ENCODE measurements around the gene TGFBR3L. TPM values are rescaled to one million over a fixed set of nuclear protein-coding genes. Genes with fewer than 3 reads are reported as not detected.
"Not testable (repeated sequence)": the region's sequence is repeated elsewhere in the genome, so short reads cannot be mapped to it uniquely, and the experiment has no call there.

Gene TGFBR3L
- total RNA-seq, 1 donor from 2014 or later = 0.69 TPM

GRCh38 chr19:7947939-7948338, 33.3 kb downstream of the TGFBR3L start:
- peaks cover 14% of the 10 kb centered on the region for H3K4me1 Mint-ChIP-seq (ENCODE audit: low read depth, unreplicated experiment)
- H3K9me3 Mint-ChIP-seq (ENCODE audit: unreplicated experiment) = peaks cover 14% of the 10 kb centered on the region
- peaks cover 12% of the 10 kb centered on the region for H3K27me3 Mint-ChIP-seq (ENCODE audit: unreplicated experiment)
- no peak overlapping the region for H3K27ac Mint-ChIP-seq (ENCODE audit: unreplicated experiment)
- no peak overlapping the region for H3K4me3 Mint-ChIP-seq (ENCODE audit: unreplicated experiment)
- no peak for DNase-seq
- TF ChIP-seq CTCF (IDR thresholded peaks at IDR 0.05; ENCODE audit: partially characterized antibody, unreplicated experiment) = no peak
- no peaks in the 10 kb centered on the region for H3K36me3 Mint-ChIP-seq (ENCODE audit: unreplicated experiment)

- Mint-ChIP-seq H3K9me3 (ENCODE audit: unreplicated experiment) (peaks cover 5% of the 10 kb centered on the region), H3K27me3 (ENCODE audit: unreplicated experiment) (peaks cover 9% of the 10 kb centered on the region), H3K36me3 (ENCODE audit: unreplicated experiment) (no peaks in the 10 kb centered on the region), H3K4me3 (ENCODE audit: unreplicated experiment) (no peak overlapping the region), H3K27ac (ENCODE audit: unreplicated experiment) (peak overlapping the region; percentile 72), H3K4me1 (ENCODE audit: low read depth, unreplicated experiment) (peaks cover 14% of the 10 kb centered on the region)
- no peak for TF ChIP-seq CTCF (IDR thresholded peaks at IDR 0.05; ENCODE audit: partially characterized antibody, unreplicated experiment)
- DNase-seq = no peak
Measured at GRCh38 chr19:7953060-7953459, 38.4 kb downstream of the TGFBR3L start.

DNA sequence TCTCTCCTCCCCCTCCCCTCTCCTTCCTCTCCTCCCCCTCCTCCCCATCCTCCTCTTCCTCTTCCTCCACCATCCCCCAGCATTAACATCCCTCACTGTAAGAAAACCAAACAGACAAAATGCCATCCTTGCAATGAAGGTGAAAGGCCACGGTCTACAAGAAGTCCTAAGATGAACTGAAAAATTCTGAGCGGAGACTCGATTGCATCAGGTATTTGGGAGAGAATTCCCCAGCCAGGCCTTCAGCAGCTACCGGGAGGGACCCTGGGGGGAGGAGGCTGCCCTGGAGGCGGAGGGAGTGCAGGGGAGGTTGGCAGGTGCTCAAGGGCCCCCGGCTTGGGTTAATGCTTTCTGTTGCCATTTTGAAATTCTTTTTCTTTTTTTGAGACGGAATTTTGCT, 38.9 kb downstream of the TGFBR3L start:
- no peaks in the 10 kb centered on the region for H3K36me3 Mint-ChIP-seq (ENCODE audit: unreplicated experiment)
- no peak overlapping the region for H3K27ac Mint-ChIP-seq (ENCODE audit: unreplicated experiment)
- H3K9me3 Mint-ChIP-seq (ENCODE audit: unreplicated experiment) = peaks cover 3% of the 10 kb centered on the region

GRCh38 chr19:7955696-7956095, 41.1 kb downstream of the TGFBR3L start:
- no peak for DNase-seq
- no peak overlapping the region for H3K27ac Mint-ChIP-seq (ENCODE audit: unreplicated experiment)
- no peaks in the 10 kb centered on the region for H3K36me3 Mint-ChIP-seq (ENCODE audit: unreplicated experiment)
- H3K4me1 Mint-ChIP-seq (ENCODE audit: low read depth, unreplicated experiment) = peaks cover 14% of the 10 kb centered on the region
- H3K9me3 Mint-ChIP-seq (ENCODE audit: unreplicated experiment) = peaks cover 3% of the 10 kb centered on the region
- peaks cover 9% of the 10 kb centered on the region for H3K27me3 Mint-ChIP-seq (ENCODE audit: unreplicated experiment)
- no peak overlapping the region for H3K4me3 Mint-ChIP-seq (ENCODE audit: unreplicated experiment)
- no peak for TF ChIP-seq CTCF (IDR thresholded peaks at IDR 0.05; ENCODE audit: partially characterized antibody, unreplicated experiment)

More for the DNA sequence above, 38.9 kb downstream of the TGFBR3L start:
- no peak for TF ChIP-seq CTCF (IDR thresholded peaks at IDR 0.05; ENCODE audit: partially characterized antibody, unreplicated experiment)
- H3K4me1 Mint-ChIP-seq (ENCODE audit: low read depth, unreplicated experiment) = peaks cover 14% of the 10 kb centered on the region
- no peak overlapping the region for H3K4me3 Mint-ChIP-seq (ENCODE audit: unreplicated experiment)
- peaks cover 9% of the 10 kb centered on the region for H3K27me3 Mint-ChIP-seq (ENCODE audit: unreplicated experiment)
- no peak for DNase-seq

DNA sequence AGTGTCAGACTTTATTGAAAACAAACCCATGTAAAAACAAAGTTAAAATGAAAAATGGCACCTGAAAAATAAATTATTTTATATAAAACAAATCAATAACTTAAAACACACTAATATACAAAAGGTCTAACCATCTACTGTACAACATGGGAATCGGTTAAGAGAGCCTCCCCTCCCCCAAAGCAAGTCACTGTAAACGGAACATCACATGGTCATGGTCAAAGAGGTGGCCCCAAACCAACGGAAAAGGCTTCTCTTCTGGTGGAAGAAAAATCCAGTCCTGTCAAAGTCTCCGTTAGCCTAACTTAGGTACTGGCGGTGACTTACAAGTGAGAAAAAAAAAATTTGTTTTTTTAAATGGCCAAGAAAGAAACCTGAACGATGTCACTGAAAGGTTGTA, 44.6 kb downstream of the TGFBR3L start:
- Mint-ChIP-seq H3K27me3 (ENCODE audit: unreplicated experiment) (peaks cover 6% of the 10 kb centered on the region), H3K4me3 (ENCODE audit: unreplicated experiment) (no peak overlapping the region), H3K9me3 (ENCODE audit: unreplicated experiment) (peaks cover 6% of the 10 kb centered on the region), H3K27ac (ENCODE audit: unreplicated experiment) (no peak overlapping the region), H3K4me1 (ENCODE audit: low read depth, unreplicated experiment) (peaks cover 7% of the 10 kb centered on the region), H3K36me3 (ENCODE audit: unreplicated experiment) (no peaks in the 10 kb centered on the region)
- no peak for TF ChIP-seq CTCF (IDR thresholded peaks at IDR 0.05; ENCODE audit: partially characterized antibody, unreplicated experiment)
- no peak for DNase-seq

DNA sequence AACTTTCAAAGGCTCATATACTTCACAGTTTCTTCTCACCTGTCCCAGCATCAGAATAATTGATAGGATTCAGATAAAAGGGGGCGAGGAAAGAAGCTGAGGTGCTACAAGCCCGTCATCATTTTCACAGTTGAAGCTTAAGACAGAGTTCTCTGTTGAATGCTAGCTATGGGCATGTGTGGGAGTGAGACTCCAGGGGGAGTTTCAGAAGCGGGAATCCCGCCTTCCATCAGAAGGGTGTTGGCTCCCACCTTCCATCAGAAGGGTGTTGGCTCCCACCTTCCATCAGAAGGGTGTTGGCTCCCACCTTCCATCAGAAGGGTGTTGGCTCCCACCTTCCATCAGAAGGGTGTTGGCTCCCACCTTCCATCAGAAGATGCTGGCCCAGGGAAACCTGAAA, 46.5 kb downstream of the TGFBR3L start:
- not testable (repeated sequence) for H3K4me1 Mint-ChIP-seq (ENCODE audit: low read depth, unreplicated experiment); H3K27ac Mint-ChIP-seq (ENCODE audit: unreplicated experiment); H3K27me3 Mint-ChIP-seq (ENCODE audit: unreplicated experiment); DNase-seq; H3K4me3 Mint-ChIP-seq (ENCODE audit: unreplicated experiment); H3K36me3 Mint-ChIP-seq (ENCODE audit: unreplicated experiment); H3K9me3 Mint-ChIP-seq (ENCODE audit: unreplicated experiment)

Measured in glutamatergic neuron (in vitro differentiated cells).